Parathyroid adenoma (tissue), 2 donors: ENCODE data around the gene MERTK.

Experiments
- H2AFZ ChIP-seq: fragments of 300-600 bp; sonication (generic); one replicate; pipeline ENCODE4 v1.7.0; 2017; ENCODE audit warnings: antibody characterized with exemption, mild to moderate bottlenecking
- H3K27ac ChIP-seq: fragments of 300-600 bp; sonication (generic); one replicate; pipeline ENCODE4 v1.7.0; 2017
- H3K27me3 ChIP-seq: fragments of 300-600 bp; sonication (generic); one replicate; pipeline ENCODE4 v1.7.0; 2017; ENCODE audit warnings: low read length; ENCODE audit not compliant: control insufficient read depth, insufficient read depth
- H3K36me3 ChIP-seq: fragments of 300-600 bp; sonication (generic); one replicate; pipeline ENCODE4 v1.7.0; 2017; ENCODE audit warnings: low read length; ENCODE audit not compliant: control insufficient read depth, insufficient read depth
- H3K4me1 ChIP-seq: fragments of 300-600 bp; sonication (generic); one replicate; pipeline ENCODE4 v1.7.0; 2017; ENCODE audit warnings: control low read depth
- H3K4me2 ChIP-seq: fragments of 300-600 bp; sonication (generic); one replicate; pipeline ENCODE4 v1.7.0; 2017; ENCODE audit warnings: low read length
- H3K4me3 ChIP-seq: fragments of 300-600 bp; sonication (generic); one replicate; pipeline ENCODE4 v1.7.0; 2017; ENCODE audit warnings: low read depth, low read length
- H3K79me2 ChIP-seq: fragments of 300-600 bp; sonication (generic); one replicate; pipeline ENCODE4 v1.7.0; 2017; ENCODE audit warnings: control low read depth
- H3K9ac ChIP-seq: fragments of 300-600 bp; sonication (generic); one replicate; pipeline ENCODE4 v1.7.0; 2017; ENCODE audit warnings: mild to moderate bottlenecking
- H3K9me3 ChIP-seq: fragments of 300-600 bp; sonication (generic); one replicate; pipeline ENCODE4 v1.7.0; 2017; ENCODE audit warnings: low read length; ENCODE audit not compliant: control insufficient read depth
- CTCF ChIP-seq: fragments of 300-600 bp; sonication (generic); IDR thresholded peaks from one replicate; pipeline ENCODE4 v1.7.0; 2017; ENCODE audit warnings: antibody characterized with exemption, mild to moderate bottlenecking
- donor health status: primary hyperparathyroidism.

The MERTK gene

GRCh38 chr2:111945444-111946293 lies 47.3 kb downstream of the MERTK start:
- H3K36me3 ChIP-seq, result no peaks in the 10 kb centered on the region
- H3K9me3 ChIP-seq, result no peaks in the 10 kb centered on the region
- no peak overlapping the region for H3K4me3 ChIP-seq
- H3K4me1 ChIP-seq, result peaks cover 25% of the 10 kb centered on the region
- no peaks in the 10 kb centered on the region for H3K79me2 ChIP-seq
- H3K9ac ChIP-seq, result no peak overlapping the region
- peak overlapping the region; percentile 48 for H2AFZ ChIP-seq
- peak overlapping the region; percentile 58 for H3K4me2 ChIP-seq
- no peaks in the 10 kb centered on the region for H3K27me3 ChIP-seq
- TF ChIP-seq CTCF, result no peak
- peak overlapping the region; percentile 98 for H3K27ac ChIP-seq

- H3K4me2 ChIP-seq, result peak overlapping the region; percentile 58
- no peaks in the 10 kb centered on the region for H3K27me3 ChIP-seq
- no peaks in the 10 kb centered on the region for H3K9me3 ChIP-seq
- peak overlapping the region; percentile 98 for H3K27ac ChIP-seq
- peaks cover 25% of the 10 kb centered on the region for H3K4me1 ChIP-seq
- H3K36me3 ChIP-seq, result no peaks in the 10 kb centered on the region
- peak overlapping the region; percentile 48 for H2AFZ ChIP-seq
- H3K9ac ChIP-seq, result peak overlapping the region; percentile 12
- no peaks in the 10 kb centered on the region for H3K79me2 ChIP-seq
- no peak for TF ChIP-seq CTCF
- no peak overlapping the region for H3K4me3 ChIP-seq
Measured at GRCh38 chr2:111946294-111947114, 48.1 kb downstream of the MERTK start.

GRCh38 chr2:111947219-111947618 lies 48.8 kb downstream of the MERTK start:
- Histone ChIP-seq H3K9ac (no peak overlapping the region), H3K27ac (peak overlapping the region; percentile 98), H3K4me1 (peaks cover 25% of the 10 kb centered on the region), H3K79me2 (no peaks in the 10 kb centered on the region), H2AFZ (peak overlapping the region; percentile 48), H3K4me3 (no peak overlapping the region), H3K36me3 (no peaks in the 10 kb centered on the region), H3K4me2 (peak overlapping the region; percentile 56), H3K9me3 (no peaks in the 10 kb centered on the region), H3K27me3 (no peaks in the 10 kb centered on the region)
- TF ChIP-seq CTCF, result no peak

- H3K4me1 ChIP-seq, result peaks cover 25% of the 10 kb centered on the region
- no peak overlapping the region for H3K27ac ChIP-seq
- no peak overlapping the region for H2AFZ ChIP-seq
- H3K9me3 ChIP-seq, result no peaks in the 10 kb centered on the region
- no peaks in the 10 kb centered on the region for H3K79me2 ChIP-seq
- no peak overlapping the region for H3K4me2 ChIP-seq
- no peak overlapping the region for H3K9ac ChIP-seq
- no peaks in the 10 kb centered on the region for H3K27me3 ChIP-seq
- H3K4me3 ChIP-seq, result no peak overlapping the region
- TF ChIP-seq CTCF, result no peak
- H3K36me3 ChIP-seq, result no peaks in the 10 kb centered on the region
Measured at GRCh38 chr2:111948832-111949231, 50.4 kb downstream of the MERTK start.
